H9 (cell line): ENCODE data around the gene FADD. TPM values are rescaled to one million over a fixed set of nuclear protein-coding genes. Genes with fewer than 3 reads are reported as not detected.

Experiments
- DNase-seq: peaks from one replicate; pipeline ENCODE4 v3.0.0-alpha.2; 2017
- H2AFZ ChIP-seq: one replicate; pipeline ENCODE4 v1.6.1; 2013; ENCODE audit warnings: mild to moderate bottlenecking, low read length, control low read depth, moderate library complexity
- H2AK5ac ChIP-seq: 2 replicates; pipeline ENCODE4 v1.6.1; 2013; ENCODE audit warnings: low read length, control low read depth, mixed read lengths; ENCODE audit not compliant: insufficient read length
- H2BK120ac ChIP-seq: one replicate; pipeline ENCODE4 v1.6.1; 2013; ENCODE audit warnings: low read depth, mild to moderate bottlenecking, low read length, control low read depth, inconsistent platforms; ENCODE audit not compliant: poor library complexity, severe bottlenecking
- H2BK12ac ChIP-seq: 2 replicates; pipeline ENCODE4 v1.6.1; 2013; ENCODE audit warnings: low read length, control low read depth, mixed read lengths, low read depth; ENCODE audit not compliant: insufficient read length
- H2BK15ac ChIP-seq: 2 replicates; pipeline ENCODE4 v1.6.1; 2013; ENCODE audit warnings: low read depth, low read length, control low read depth
- H2BK20ac ChIP-seq: one replicate; pipeline ENCODE4 v1.6.1; 2013; ENCODE audit warnings: low read depth, mild to moderate bottlenecking, low read length, control low read depth, inconsistent platforms; ENCODE audit not compliant: poor library complexity, severe bottlenecking
- H2BK5ac ChIP-seq: 2 replicates; pipeline ENCODE4 v1.6.1; 2013; ENCODE audit warnings: low read length, control low read depth, mixed read lengths; ENCODE audit not compliant: insufficient read length
- H3K14ac ChIP-seq: 2 replicates; pipeline ENCODE4 v1.6.1; 2013; ENCODE audit warnings: low read length, control low read depth; ENCODE audit not compliant: insufficient read depth
- H3K18ac ChIP-seq: 2 replicates; pipeline ENCODE4 v1.6.1; 2013; ENCODE audit warnings: low read depth, mild to moderate bottlenecking, mixed read lengths, low read length, control low read depth; ENCODE audit not compliant: insufficient read length
- H3K23ac ChIP-seq: 2 replicates; pipeline ENCODE4 v1.6.1; 2013; ENCODE audit warnings: low read length, control low read depth, mixed read lengths, low read depth; ENCODE audit not compliant: insufficient read length
- H3K23me2 ChIP-seq: 2 replicates; pipeline ENCODE4 v1.6.1; 2013; ENCODE audit warnings: low read depth, mild to moderate bottlenecking, mixed read lengths, low read length, control low read depth; ENCODE audit not compliant: insufficient read length, poor library complexity, severe bottlenecking
- H3K27ac ChIP-seq: 2 replicates; pipeline ENCODE4 v1.5.1; 2013; ENCODE audit warnings: low read length, control low read depth, mixed read lengths, low read depth; ENCODE audit not compliant: insufficient read length
- H3K27me3 ChIP-seq: 2 replicates; pipeline ENCODE4 v1.6.1; 2013; ENCODE audit warnings: low read length, control low read depth, inconsistent platforms; ENCODE audit not compliant: insufficient read depth
- H3K4ac ChIP-seq: 2 replicates; pipeline ENCODE4 v1.6.1; 2013; ENCODE audit warnings: low read depth, mild to moderate bottlenecking, control low read depth, inconsistent platforms, low read length, moderate library complexity
- H3K4me1 ChIP-seq: 2 replicates; pipeline ENCODE4 v1.6.1; 2013; ENCODE audit warnings: low read length, control low read depth, inconsistent platforms; ENCODE audit not compliant: insufficient read depth
- H3K4me2 ChIP-seq: 2 replicates; pipeline ENCODE4 v1.6.1; 2013; ENCODE audit warnings: low read length, control low read depth, mixed read lengths; ENCODE audit not compliant: insufficient read length, insufficient read depth
- H3K56ac ChIP-seq: 2 replicates; pipeline ENCODE4 v1.6.1; 2013; ENCODE audit warnings: low read depth, mild to moderate bottlenecking, mixed read lengths, low read length, control low read depth; ENCODE audit not compliant: insufficient read length
- H3K79me1 ChIP-seq: 2 replicates; pipeline ENCODE4 v1.6.1; 2013; ENCODE audit warnings: low read depth, mild to moderate bottlenecking, moderate library complexity, low read length, control low read depth, inconsistent platforms; ENCODE audit not compliant: insufficient read depth, poor library complexity, severe bottlenecking
- H3K79me2 ChIP-seq: 2 replicates; pipeline ENCODE4 v1.6.1; 2013; ENCODE audit warnings: low read length, control low read depth, inconsistent platforms; ENCODE audit not compliant: insufficient read depth
- H3K9ac ChIP-seq: 2 replicates; pipeline ENCODE4 v1.6.1; 2013; ENCODE audit warnings: low read length, control low read depth, mixed read lengths; ENCODE audit not compliant: insufficient read length; ENCODE audit errors: extremely low read depth
- H3K9me3 ChIP-seq: one replicate; pipeline ENCODE4 v1.6.1; 2013; ENCODE audit warnings: low read depth, low read length, inconsistent platforms; ENCODE audit not compliant: control insufficient read depth
- H3T11ph ChIP-seq: one replicate; pipeline ENCODE4 v1.6.1; 2013; ENCODE audit warnings: mild to moderate bottlenecking, low read length, control low read depth, inconsistent platforms
- H4K20me1 ChIP-seq: one replicate; pipeline ENCODE4 v1.6.1; 2013; ENCODE audit not compliant: control insufficient read depth, insufficient read length, insufficient read depth
- H4K5ac ChIP-seq: 2 replicates; pipeline ENCODE4 v1.6.1; 2013; ENCODE audit warnings: low read depth, mild to moderate bottlenecking, mixed read lengths, low read length, control low read depth; ENCODE audit not compliant: insufficient read length
- H4K8ac ChIP-seq: replicated peaks from 2 replicates; pipeline ENCODE4 v1.6.1; 2013; ENCODE audit warnings: low read length, control low read depth, mixed read lengths, low read depth; ENCODE audit not compliant: insufficient read length
- H4K91ac ChIP-seq: 2 replicates; pipeline ENCODE4 v1.6.1; 2013; ENCODE audit warnings: low read depth, mild to moderate bottlenecking, moderate library complexity, mixed read lengths, low read length, control low read depth; ENCODE audit not compliant: insufficient read length
- H3K27ac Mint-ChIP-seq, 3 experiments: 2 replicates in 2 of 3; 3 replicates in 1 of 3; pipeline ENCODE4 v1.8.0; 2020 to 2021; ENCODE audit warnings: mixed read lengths in 3 of 3, mild to moderate bottlenecking in 1 of 3, moderate library complexity in 1 of 3
- H3K27me3 Mint-ChIP-seq: 2 replicates; pipeline ENCODE4 v1.8.0; 2021; ENCODE audit warnings: low read depth, mild to moderate bottlenecking, moderate library complexity, mixed read lengths
- H3K36me3 Mint-ChIP-seq, 3 experiments: 2 replicates in 2 of 3; 3 replicates in 1 of 3; pipeline ENCODE4 v1.8.0; 2020 to 2021; ENCODE audit warnings: low read depth in 3 of 3, mixed read lengths in 3 of 3; ENCODE audit not compliant: insufficient read depth in 1 of 3
- H3K4me1 Mint-ChIP-seq, 2 experiments: 2 replicates each; pipeline ENCODE4 v1.8.0; 2020; ENCODE audit warnings: mixed read lengths in 2 of 2
- H3K4me3 Mint-ChIP-seq, 2 experiments: 2 replicates in 1 of 2; 3 replicates in 1 of 2; pipeline ENCODE4 v1.8.0; 2020 to 2021; ENCODE audit warnings: mild to moderate bottlenecking in 2 of 2, mixed read lengths in 2 of 2, moderate library complexity in 1 of 2
- H3K9me3 Mint-ChIP-seq, 2 experiments: 2 replicates in 1 of 2; 3 replicates in 1 of 2; pipeline ENCODE4 v1.8.0; 2020; ENCODE audit warnings: mild to moderate bottlenecking in 2 of 2, mixed read lengths in 2 of 2, moderate library complexity in 1 of 2
- WGBS: extraction: QIAGEN DNeasy Blood & Tissue Kit; methylation state at CpG from one replicate; pipeline ENCODE4 v1.1.7; 2013; ENCODE audit warnings: missing lambda C conversion rate, low lambda C conversion rate, mixed read lengths; ENCODE audit not compliant: insufficient read length; ENCODE audit errors: extremely low coverage; 5-methylcytosine and 5-hydroxymethylcytosine counted together
- total RNA-seq: library from RNA; stranded (reverse); gene quantifications from 2 replicates; pipeline ENCODE4 v1.2.1, GENCODE V29; 2021
- TF ChIP-seq, protein P1 (sequence below): fragments of 200-600 bp; sonication (generic); conservative IDR thresholded peaks from 3 replicates; pipeline ENCODE4 v1.8.0; 2021; ENCODE audit warnings: antibody characterized with exemption, mild to moderate bottlenecking

FADD gene
- total RNA-seq, 1 experiment from 2014 or later = 51.1 TPM

DNA sequence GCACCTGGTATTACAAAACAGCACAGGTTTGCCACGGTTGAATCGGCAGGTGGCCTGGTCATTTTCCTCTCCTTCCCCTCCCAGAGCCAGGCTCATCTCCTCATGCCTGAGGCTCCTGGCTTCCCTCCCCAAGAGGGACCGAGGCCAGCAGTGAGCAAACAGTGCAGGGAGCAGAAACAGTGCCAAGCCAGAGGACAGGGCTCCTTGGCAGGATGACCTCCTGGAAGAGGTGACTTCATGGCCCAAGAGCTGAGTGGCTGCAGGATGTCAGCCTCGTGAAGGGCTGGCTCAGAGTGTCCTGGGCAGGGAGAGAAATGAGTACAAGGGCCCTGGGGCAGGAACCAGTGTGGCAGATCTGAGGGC lies 44.6 kb downstream of the FADD start:
- Histone ChIP-seq H2BK15ac (no peak overlapping the region), H3K4me1 (no peaks in the 10 kb centered on the region; the same call in 1 of the 2 replicates), H2BK12ac (no peak overlapping the region), H4K8ac (no peak overlapping the region), H3K27ac (no peak overlapping the region), H3K23ac (no peak overlapping the region), H3K9me3 (no peaks in the 10 kb centered on the region), H3K14ac (no peak overlapping the region; the same call in 1 of the 2 replicates), H2BK20ac (no peak overlapping the region), H3K23me2 (no peaks in the 10 kb centered on the region), H3K18ac (no peak overlapping the region), H3K4ac (no peak overlapping the region), H4K91ac (no peak overlapping the region), H4K20me1 (no peaks in the 10 kb centered on the region), H4K5ac (no peak overlapping the region), H3K56ac (no peak overlapping the region), H3K79me2 (no peaks in the 10 kb centered on the region), H2BK5ac (no peak overlapping the region), H2AFZ (no peak overlapping the region), H2BK120ac (no peak overlapping the region), H3K4me2 (no peak overlapping the region), H2AK5ac (no peak overlapping the region), H3T11ph (no peak overlapping the region), H3K79me1 (no peaks in the 10 kb centered on the region), H3K9ac (no peak overlapping the region), H3K27me3 (no peaks in the 10 kb centered on the region)
- no peak for DNase-seq
- WGBS = no CpG with 5 or more reads among the region's 4 CpGs
- Mint-ChIP-seq H3K4me1 (peaks cover 6 to 17% of the 10 kb centered on the region in 2 experiments), H3K4me3 (no peak overlapping the region), H3K36me3 (no peaks in the 10 kb centered on the region), H3K9me3 (no peaks in the 10 kb centered on the region), H3K27me3 (peaks cover 22% of the 10 kb centered on the region), H3K27ac (no peak overlapping the region)
- TF ChIP-seq, protein P1, sequence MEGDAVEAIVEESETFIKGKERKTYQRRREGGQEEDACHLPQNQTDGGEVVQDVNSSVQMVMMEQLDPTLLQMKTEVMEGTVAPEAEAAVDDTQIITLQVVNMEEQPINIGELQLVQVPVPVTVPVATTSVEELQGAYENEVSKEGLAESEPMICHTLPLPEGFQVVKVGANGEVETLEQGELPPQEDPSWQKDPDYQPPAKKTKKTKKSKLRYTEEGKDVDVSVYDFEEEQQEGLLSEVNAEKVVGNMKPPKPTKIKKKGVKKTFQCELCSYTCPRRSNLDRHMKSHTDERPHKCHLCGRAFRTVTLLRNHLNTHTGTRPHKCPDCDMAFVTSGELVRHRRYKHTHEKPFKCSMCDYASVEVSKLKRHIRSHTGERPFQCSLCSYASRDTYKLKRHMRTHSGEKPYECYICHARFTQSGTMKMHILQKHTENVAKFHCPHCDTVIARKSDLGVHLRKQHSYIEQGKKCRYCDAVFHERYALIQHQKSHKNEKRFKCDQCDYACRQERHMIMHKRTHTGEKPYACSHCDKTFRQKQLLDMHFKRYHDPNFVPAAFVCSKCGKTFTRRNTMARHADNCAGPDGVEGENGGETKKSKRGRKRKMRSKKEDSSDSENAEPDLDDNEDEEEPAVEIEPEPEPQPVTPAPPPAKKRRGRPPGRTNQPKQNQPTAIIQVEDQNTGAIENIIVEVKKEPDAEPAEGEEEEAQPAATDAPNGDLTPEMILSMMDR = no peak
